Ramos (cell line): Measurements from ENCODE around the gene TELO2.

Source experiments
- in situ Hi-C: fragments of 300-500 bp; cut with MboI; formaldehyde crosslinking; loops from one replicate; pipeline ENCODE4 v1.14.3; 2022; ENCODE audit warnings: low sequenced_read_pairs; ENCODE audit not compliant: unreplicated experiment

TELO2 gene

GRCh38 chr16:1511662-1512569, 18.8 kb downstream of the TELO2 start:
- in situ Hi-C loops, result no loop called here

GRCh38 chr16:1512774-1513173, 19.6 kb downstream of the TELO2 start:
- in situ Hi-C loops, result no loop called here

- in situ Hi-C loops, result no loop called here
Observed at GRCh38 chr16:1514507-1514906, 21.3 kb downstream of the TELO2 start.

- in situ Hi-C loops, result no loop called here
Observed at GRCh38 chr16:1518626-1519135, 25.5 kb downstream of the TELO2 start.

- in situ Hi-C loops, result no loop called here
Observed at GRCh38 chr16:1519831-1520230, 26.7 kb downstream of the TELO2 start.

GRCh38 chr16:1520461-1520860, 27.3 kb downstream of the TELO2 start:
- in situ Hi-C loops, result no loop called here

DNA sequence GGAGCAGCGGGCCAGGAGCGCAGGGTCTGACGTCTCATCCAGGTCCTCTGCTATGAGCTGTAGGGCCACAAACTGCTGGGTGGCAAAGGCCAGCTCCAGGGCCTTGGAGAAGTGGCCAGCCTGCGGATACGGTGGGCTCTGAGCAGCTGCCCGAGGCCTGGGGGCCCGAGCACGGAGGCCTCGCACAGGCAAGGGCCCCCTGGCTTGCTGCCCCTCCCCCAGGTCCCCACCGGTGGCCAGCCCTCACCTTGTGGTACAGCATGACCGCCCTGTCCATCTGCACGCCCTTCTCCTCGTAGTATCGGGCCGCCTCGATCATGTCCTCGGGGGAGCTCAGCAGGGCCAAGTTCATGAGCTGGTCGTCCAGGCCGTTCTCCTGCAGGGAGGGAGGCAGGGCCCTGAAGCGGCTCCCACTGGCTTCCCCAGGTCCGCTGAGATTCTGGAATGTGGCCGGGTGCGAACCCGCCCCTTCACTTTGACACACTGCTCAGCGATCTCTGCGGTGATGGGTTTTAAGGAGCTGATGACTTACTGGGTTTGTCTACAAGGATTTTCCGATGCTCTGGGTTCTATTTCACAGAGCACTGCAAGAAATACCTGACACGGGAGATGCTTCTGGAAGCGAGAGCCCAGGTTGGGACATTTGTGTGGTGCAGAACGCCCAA, 30.6 kb downstream of the TELO2 start:
- in situ Hi-C loops, result no loop called here

- in situ Hi-C loops, result no loop called here
Observed at GRCh38 chr16:1524366-1524765, 31.2 kb downstream of the TELO2 start.

DNA sequence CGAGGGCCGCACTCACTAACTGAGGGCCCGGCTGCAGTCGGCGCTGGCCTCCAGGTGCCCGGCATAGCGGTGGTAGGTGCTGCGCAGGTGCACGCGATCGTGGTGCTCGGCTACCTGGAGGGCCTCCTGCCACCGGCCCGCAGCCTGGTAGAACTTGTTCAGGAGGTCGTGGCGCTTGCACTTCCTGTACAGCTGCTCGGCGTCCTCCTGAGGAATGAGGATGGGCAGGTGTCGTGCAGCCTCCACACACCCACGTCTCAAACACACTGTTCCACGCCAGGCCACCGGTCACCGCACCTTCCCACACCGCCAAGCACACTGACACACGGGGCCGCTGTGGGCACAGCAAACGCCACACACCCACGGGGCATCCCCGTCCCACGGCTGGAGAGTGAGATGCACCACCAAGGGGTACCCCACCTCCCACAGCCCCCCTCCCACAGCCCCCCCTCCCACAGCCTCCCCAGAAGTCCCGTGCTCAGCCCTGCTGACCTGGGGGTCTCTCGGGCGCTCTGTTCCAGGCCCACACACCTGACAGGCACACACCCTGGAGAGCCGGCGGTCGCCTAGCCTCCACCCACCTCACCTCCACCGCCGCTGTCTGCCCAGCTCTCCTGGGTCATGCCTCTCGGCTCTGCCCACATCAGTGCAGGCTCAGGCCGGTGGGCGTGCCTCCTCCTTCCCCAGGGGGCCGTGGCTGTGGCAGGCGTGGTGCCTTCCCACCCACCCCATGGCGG, 32.9 kb downstream of the TELO2 start:
- in situ Hi-C loops, result no loop called here

- in situ Hi-C loops, result no loop called here
Observed at GRCh38 chr16:1526608-1527555, 33.7 kb downstream of the TELO2 start.

DNA sequence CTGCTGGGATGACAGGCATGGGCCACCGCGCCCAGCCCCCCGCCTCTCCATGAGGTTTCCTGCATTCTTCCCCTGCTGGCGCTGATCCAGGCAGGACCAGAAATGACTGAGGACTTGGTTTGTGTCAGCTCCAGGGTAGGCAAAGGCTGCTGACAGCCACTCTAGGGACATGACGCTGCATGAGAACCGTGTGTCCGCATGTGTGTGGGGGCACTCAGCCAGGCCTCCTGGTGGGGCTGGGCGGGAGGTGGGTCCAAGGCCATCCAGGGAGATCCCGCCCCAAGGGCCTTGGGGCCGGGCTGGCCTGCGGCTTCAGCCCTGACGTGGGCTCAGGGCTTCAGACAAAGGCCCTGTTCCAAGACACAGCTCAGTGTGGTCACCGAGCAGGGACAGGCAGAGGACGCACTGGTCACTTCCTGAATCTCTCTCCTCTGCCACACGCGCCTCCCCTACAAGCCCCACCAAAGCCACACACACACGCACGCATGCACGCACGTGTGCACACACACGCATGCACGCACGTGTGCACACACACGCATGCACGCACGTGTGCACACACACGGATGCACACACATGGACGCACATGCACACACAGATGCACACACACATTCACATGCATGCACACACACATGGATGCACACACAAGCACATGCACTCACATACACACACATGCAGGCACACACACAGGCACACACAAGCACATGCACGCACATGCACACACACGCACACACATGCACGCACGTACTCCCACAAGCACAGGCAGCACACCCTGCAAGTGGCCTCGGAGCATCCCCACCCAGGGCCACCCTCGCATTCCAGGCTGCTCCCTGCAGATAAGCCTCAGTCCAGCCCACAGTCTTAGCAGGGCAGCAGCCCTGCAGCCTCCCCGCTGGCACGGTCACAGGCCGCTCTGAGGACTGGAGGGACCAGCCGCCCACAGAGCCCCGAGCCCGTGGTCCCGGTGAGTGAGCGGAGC, 35.0 kb downstream of the TELO2 start:
- in situ Hi-C loops, result no loop called here

DNA sequence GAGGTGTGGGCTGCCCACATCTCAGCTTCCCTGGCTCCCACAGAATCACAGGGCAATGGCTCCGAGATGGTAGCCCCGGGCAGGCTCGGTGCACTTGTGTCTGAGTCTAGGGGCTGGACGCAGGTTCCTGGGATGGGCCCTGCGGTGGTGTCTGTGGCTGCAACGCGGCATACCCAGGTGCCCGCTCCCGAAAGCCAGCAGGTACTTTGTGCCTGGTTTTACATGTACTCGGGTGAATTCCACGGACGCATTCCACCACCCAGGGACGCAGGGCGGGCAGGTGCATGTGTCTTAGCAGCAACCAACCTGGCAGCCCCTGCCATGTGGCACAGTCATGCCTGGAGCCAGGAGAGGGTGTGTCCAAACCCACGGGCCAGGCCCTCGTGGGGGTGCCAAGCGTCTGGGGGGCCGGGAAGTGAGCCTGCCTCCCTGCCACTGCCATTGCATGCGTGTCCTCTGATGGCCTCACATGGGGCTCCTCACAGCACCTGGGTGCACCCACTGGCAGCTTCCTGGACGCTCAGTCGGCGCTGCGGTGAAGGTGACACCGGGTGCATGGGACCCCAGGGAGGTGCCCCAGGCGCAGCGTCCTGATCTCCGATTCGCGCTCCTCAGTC, 35.9 kb downstream of the TELO2 start:
- in situ Hi-C loops, result no loop called here

DNA sequence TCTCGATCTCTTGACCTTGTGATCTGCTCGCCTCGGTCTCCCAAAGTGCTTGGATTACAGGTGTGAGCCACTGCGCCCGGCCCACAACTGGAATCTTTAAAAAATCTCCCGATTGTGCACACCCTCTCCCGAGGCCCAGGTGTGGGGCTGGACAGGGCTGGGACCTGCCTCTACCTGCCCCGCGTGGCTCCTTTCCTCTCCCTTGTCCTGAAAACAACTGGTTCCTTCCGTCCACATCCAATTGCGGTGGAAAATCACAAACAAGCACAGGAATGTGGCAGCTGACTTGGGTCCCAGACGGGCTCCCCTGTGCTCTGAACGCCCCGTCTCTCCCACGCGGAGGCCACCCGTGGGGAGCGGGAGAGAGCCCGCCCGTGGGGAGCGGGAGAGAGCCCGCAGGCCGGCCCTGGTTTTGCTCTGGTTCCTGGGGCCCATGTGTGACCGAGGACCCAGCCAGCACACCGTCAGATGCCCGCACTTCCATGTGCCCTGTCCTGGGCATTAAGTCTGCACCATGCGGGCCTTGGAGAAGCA, 37.3 kb downstream of the TELO2 start:
- in situ Hi-C loops, result no loop called here

- in situ Hi-C loops, result no loop called here
Observed at GRCh38 chr16:1530883-1531637, 37.9 kb downstream of the TELO2 start.

GRCh38 chr16:1531638-1531910, 38.4 kb downstream of the TELO2 start:
- in situ Hi-C loops, result no loop called here

- in situ Hi-C loops, result no loop called here
Observed at GRCh38 chr16:1532081-1532760, 39.1 kb downstream of the TELO2 start.

- in situ Hi-C loops, result no loop called here
Observed at GRCh38 chr16:1532771-1533170, 39.6 kb downstream of the TELO2 start.
